Esophagus muscularis mucosa (tissue), 4 donors: ENCODE data around the gene TELO2. TPM values are rescaled to one million over a fixed set of nuclear protein-coding genes. Genes with fewer than 3 reads are reported as not detected.

ENCODE experiments used
- DNase-seq: peaks from one replicate; pipeline ENCODE4 v3.0.0-alpha.2; 2017; ENCODE audit errors: extremely low spot score
- H3K27ac ChIP-seq, 4 donors: fragments of 200-600 bp; sonication (generic); replicated peaks in 1 of 4; 1 replicate in 3 of 4; 2 replicates in 1 of 4; pipeline ENCODE4 v1.5.1; 2016 to 2019; ENCODE audit warnings: mild to moderate bottlenecking in 1 of 4
- H3K27me3 ChIP-seq, 4 donors: fragments of 200-600 bp; sonication (generic); one replicate each; pipeline versions ENCODE4 v1.5.1 to v1.6.0; 2016 to 2019
- H3K36me3 ChIP-seq, 4 donors: fragments of 200-600 bp; sonication (generic); one replicate each; pipeline ENCODE4 v1.5.1; 2016 to 2019
- H3K4me1 ChIP-seq, 4 donors: fragments of 200-600 bp; sonication (generic); one replicate each; pipeline ENCODE4 v1.5.1; 2016 to 2019
- H3K4me3 ChIP-seq, 4 donors: fragments of 200-600 bp; sonication (generic); 1 replicate in 2 of 4; 2 replicates in 2 of 4; pipeline ENCODE4 v1.5.1; 2016 to 2019; ENCODE audit warnings: mild to moderate bottlenecking in 4 of 4, moderate library complexity in 1 of 4
- H3K9me3 ChIP-seq, 4 donors: fragments of 200-600 bp; sonication (generic); 1 replicate in 3 of 4; 2 replicates in 1 of 4; pipeline ENCODE4 v1.5.1; 2016 to 2019
- EP300 ChIP-seq: sonication (generic); formaldehyde crosslinking; IDR thresholded peaks from one replicate; pipeline ENCODE4 v1.6.1; 2017; ENCODE audit warnings: antibody characterized with exemption
- POLR2A ChIP-seq: fragments of 450-650 bp; IDR thresholded peaks from one replicate; pipeline ENCODE4 v1.6.1; 2017; ENCODE audit warnings: antibody characterized with exemption, moderate library complexity, mild to moderate bottlenecking, low read depth
- POLR2AphosphoS5 ChIP-seq, 2 donors: sonication (generic); formaldehyde crosslinking; IDR thresholded peaks; one replicate each; pipeline ENCODE4 v1.6.1; 2017; ENCODE audit warnings: antibody characterized with exemption in 2 of 2
- WGBS: methylation state at CpG from one replicate; pipeline ENCODE4 v1.1.5; 2018; 5-methylcytosine and 5-hydroxymethylcytosine counted together
- intact Hi-C: fragments of 100-400 bp; cut with DNase I; formaldehyde crosslinking; loops from one replicate; pipeline ENCODE4 v1.15.1; 2023
- total RNA-seq, 4 donors: library from RNA; depleted of rRNA; stranded (reverse); fragments of >200 nt; gene quantifications; one replicate each; pipeline versions ENCODE4 v1.1.0 to v1.2.1, GENCODE V29; 2016
- TF ChIP-seq, protein P1 (sequence below), 3 experiments: fragments of 200-600 bp in 2 of 3; fragments of 450-650 bp in 1 of 3; sonication (generic) in 2 of 3; IDR thresholded peaks; one replicate each; pipeline ENCODE4 v1.5.1; 2017 to 2019; ENCODE audit warnings: antibody characterized with exemption in 3 of 3, mild to moderate bottlenecking in 2 of 3, moderate library complexity in 1 of 3

The TELO2 gene
- total RNA-seq, 4 donors from 2014 or later = 14.1 to 27.7 (median 18.4) TPM

DNA sequence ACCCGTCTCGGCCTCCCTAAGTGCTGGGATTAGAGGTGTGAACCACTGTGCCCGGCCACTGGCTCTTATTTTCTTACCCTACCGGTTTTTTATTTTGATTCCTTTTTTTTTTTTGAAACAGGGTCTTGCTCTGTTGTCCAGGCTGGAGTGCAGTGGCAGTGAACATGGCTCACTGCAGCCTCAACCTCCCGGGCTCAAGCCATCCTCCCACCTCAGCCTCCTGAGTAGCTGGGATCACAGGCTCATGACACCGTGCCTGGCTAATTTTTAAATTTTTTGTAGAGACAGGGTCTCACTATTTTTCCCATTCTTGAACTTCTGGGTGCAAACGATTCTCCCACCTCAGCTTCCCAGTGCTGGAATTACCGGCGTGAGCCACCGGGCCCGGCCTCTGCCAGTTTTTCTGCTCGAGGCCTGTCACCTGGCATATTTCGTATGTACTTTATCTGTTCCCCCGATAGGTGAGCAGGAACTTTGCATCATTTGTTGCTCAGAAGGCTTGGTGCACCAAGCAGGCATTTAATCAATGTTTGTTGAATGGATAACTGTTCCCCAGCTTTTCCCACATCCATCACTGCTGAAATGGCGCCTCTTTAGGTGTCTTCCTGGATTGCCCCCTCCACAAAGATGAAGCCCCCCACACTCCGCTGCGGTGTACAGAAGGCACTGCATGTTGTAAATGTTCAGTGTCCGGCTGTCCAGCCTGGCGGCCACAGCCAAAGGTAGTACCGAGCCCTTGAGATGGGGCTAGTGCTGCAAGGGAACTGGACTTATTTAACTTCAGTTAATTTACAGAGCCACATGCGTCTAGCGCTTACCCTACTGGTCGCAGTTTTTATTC is 858 bp upstream of the TELO2 start:
- TF ChIP-seq POLR2AphosphoS5 (IDR thresholded peaks at IDR 0.05) = no peak
- TF ChIP-seq POLR2A = no peak
- TF ChIP-seq, protein P1, sequence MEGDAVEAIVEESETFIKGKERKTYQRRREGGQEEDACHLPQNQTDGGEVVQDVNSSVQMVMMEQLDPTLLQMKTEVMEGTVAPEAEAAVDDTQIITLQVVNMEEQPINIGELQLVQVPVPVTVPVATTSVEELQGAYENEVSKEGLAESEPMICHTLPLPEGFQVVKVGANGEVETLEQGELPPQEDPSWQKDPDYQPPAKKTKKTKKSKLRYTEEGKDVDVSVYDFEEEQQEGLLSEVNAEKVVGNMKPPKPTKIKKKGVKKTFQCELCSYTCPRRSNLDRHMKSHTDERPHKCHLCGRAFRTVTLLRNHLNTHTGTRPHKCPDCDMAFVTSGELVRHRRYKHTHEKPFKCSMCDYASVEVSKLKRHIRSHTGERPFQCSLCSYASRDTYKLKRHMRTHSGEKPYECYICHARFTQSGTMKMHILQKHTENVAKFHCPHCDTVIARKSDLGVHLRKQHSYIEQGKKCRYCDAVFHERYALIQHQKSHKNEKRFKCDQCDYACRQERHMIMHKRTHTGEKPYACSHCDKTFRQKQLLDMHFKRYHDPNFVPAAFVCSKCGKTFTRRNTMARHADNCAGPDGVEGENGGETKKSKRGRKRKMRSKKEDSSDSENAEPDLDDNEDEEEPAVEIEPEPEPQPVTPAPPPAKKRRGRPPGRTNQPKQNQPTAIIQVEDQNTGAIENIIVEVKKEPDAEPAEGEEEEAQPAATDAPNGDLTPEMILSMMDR (IDR thresholded peaks at IDR 0.05) = no peak
- H3K9me3 ChIP-seq = no peaks in the 10 kb centered on the region
- no peaks in the 10 kb centered on the region for H3K27me3 ChIP-seq
- H3K4me1 ChIP-seq = peaks cover 24 to 34% (median 31%) of the 10 kb centered on the region in 4 donors
- H3K4me3 ChIP-seq = peak overlapping the region; percentile 81 to 89 (median 84)
- H3K36me3 ChIP-seq = peaks cover 15 to 29% (median 26%) of the 10 kb centered on the region in 4 donors
- WGBS = 85% methylated on average over 21 of the region's 23 CpGs
- no peak for DNase-seq
- H3K27ac ChIP-seq = peak overlapping the region; percentile 84 to 92 (median 88)
- intact Hi-C loops = loop anchor here (5.0 kb wide), 2 partner anchors 75 to 120 kb away; partner anchors contain the start of genes CRAMP1 and IFT140

DNA sequence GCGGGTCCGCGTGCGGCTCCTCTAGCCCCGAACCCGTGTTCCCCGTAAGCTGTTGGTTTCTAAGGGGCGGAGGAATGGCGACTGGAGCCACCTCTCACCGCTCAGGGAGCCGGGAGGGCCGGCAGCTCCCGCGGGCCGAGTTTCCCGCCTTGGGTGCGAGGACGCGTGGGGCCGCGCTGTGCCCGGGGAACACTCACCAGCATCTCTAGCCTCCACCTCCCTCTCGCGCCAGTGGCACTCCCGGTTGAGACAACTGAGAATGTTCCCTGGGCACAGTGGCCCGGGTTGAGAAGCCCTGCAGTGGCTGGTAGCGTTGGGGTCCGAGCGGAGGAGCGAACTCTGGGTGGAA is 560 bp downstream of the TELO2 start:
- H3K9me3 ChIP-seq = no peaks in the 10 kb centered on the region
- intact Hi-C loops = loop anchor here (5.0 kb wide), 2 partner anchors 74 to 119 kb away; partner anchors contain the start of genes CRAMP1 and IFT140
- peak overlapping the region; percentile 84 to 92 (median 88) for H3K27ac ChIP-seq
- H3K4me3 ChIP-seq = peak overlapping the region; percentile 81 to 89 (median 84)
- WGBS = no CpG with 5 or more reads among the region's 30 CpGs
- DNase-seq = no peak
- H3K36me3 ChIP-seq = peaks cover 17 to 43% (median 40%) of the 10 kb centered on the region in 4 donors
- H3K27me3 ChIP-seq = no peaks in the 10 kb centered on the region
- H3K4me1 ChIP-seq = peaks cover 24 to 34% (median 31%) of the 10 kb centered on the region in 4 donors
- no peak for TF ChIP-seq POLR2A
- TF ChIP-seq, protein P1 (IDR thresholded peaks at IDR 0.05) = no peak
- TF ChIP-seq POLR2AphosphoS5 (IDR thresholded peaks at IDR 0.05) = no peak
- TF ChIP-seq EP300 = no peak

DNA sequence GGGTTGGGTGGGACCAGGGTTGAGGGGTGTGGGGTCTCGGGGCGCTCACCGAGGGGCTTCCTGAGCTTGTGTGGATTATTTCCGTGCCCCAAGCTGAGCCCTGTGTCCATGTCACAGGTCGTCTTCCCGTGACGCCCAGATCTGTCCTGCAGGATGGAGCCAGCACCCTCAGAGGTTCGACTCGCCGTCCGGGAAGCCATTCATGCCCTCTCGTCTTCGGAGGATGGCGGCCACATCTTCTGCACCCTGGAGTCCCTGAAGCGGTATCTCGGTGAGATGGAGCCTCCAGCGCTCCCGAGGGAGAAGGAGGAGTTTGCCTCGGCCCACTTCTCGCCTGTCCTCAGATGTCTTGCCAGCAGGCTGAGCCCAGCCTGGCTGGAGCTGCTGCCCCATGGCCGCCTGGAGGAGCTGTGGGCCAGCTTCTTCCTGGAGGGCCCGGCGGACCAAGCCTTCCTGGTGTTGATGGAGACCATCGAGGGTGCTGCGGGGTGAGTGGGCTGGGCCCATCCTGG is 1.0 kb downstream of the TELO2 start:
- peak overlapping the region; percentile 84 to 92 (median 88) for H3K27ac ChIP-seq
- DNase-seq = no peak

GRCh38 chr16:1494711-1495110 is 1.6 kb downstream of the TELO2 start:
- intact Hi-C loops = loop anchor here (5.0 kb wide), 2 partner anchors 73 to 118 kb away; partner anchors contain the start of genes CRAMP1 and IFT140
- DNase-seq = no peak
- Histone ChIP-seq H3K27ac (peak overlapping the region in 3 of 4 donors; percentile 84 to 92 (median 86)), H3K4me3 (peak overlapping the region in 3 of 4 donors; percentile 81 to 86 (median 82)), H3K9me3 (no peaks in the 10 kb centered on the region), H3K4me1 (peaks cover 24 to 34% (median 31%) of the 10 kb centered on the region in 4 donors), H3K27me3 (no peaks in the 10 kb centered on the region), H3K36me3 (peaks cover 26 to 53% (median 50%) of the 10 kb centered on the region in 4 donors)
- TF ChIP-seq POLR2AphosphoS5 (IDR thresholded peaks at IDR 0.05) = no peak
- TF ChIP-seq POLR2A = no peak
- TF ChIP-seq EP300 = no peak
- TF ChIP-seq, protein P1 (IDR thresholded peaks at IDR 0.05) = no peak
- 41% methylated on average over 12 of the region's 13 CpGs for WGBS

More for the DNA sequence above, 1.0 kb downstream of the TELO2 start:
- H3K4me3 ChIP-seq = peak overlapping the region; percentile 81 to 89 (median 84)
- H3K4me1 ChIP-seq = peaks cover 24 to 34% (median 31%) of the 10 kb centered on the region in 4 donors
- no peaks in the 10 kb centered on the region for H3K27me3 ChIP-seq
- 42% methylated on average over 17 of the region's 25 CpGs for WGBS
- TF ChIP-seq, protein P1 (IDR thresholded peaks at IDR 0.05) = peak; percentile 35 to 63 (median 47)
- TF ChIP-seq POLR2AphosphoS5 (IDR thresholded peaks at IDR 0.05) (peak in 1 of 2 donors; percentile 49), POLR2A (no peak)
- intact Hi-C loops = loop anchor here (5.0 kb wide), 2 partner anchors 73 to 118 kb away; partner anchors contain the start of genes CRAMP1 and IFT140
- peaks cover 22 to 48% (median 45%) of the 10 kb centered on the region in 4 donors for H3K36me3 ChIP-seq
- no peaks in the 10 kb centered on the region for H3K9me3 ChIP-seq
